HFF-Myc (cell line): ENCODE data around the gene LETM1.

Experiments
- DNase-seq: peaks from one replicate; pipeline ENCODE4 v3.0.0-alpha.2; 2011; ENCODE audit warnings: low read depth; ENCODE audit errors: extremely low read depth
- H3K4me3 ChIP-seq: replicated peaks from 2 replicates; pipeline ENCODE4 v1.5.1; 2011; ENCODE audit warnings: low read depth, mild to moderate bottlenecking, control low read depth, low read length
- TF ChIP-seq, protein P1 (sequence below): IDR thresholded peaks from 2 replicates; pipeline ENCODE4 v1.5.1; 2012; ENCODE audit warnings: mild to moderate bottlenecking, low read depth, low read length, control low read depth; ENCODE audit errors: missing control alignments

Gene LETM1

DNA sequence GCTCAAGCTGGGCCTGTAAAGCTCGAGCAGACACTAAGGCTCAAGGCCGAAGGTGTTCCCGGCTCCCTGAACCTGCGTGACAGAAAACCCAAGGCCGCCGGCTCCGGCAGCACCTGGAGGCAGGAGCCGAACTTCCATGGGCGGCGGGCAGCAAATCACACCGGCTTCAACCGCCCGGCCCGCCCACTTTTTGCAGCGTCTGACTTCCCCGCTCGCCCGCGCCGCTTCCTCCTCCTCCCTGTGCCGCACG lies 14.3 kb upstream of the LETM1 start:
- no peak for DNase-seq
- peak overlapping the region; percentile 63 for H3K4me3 ChIP-seq
- TF ChIP-seq, protein P1, sequence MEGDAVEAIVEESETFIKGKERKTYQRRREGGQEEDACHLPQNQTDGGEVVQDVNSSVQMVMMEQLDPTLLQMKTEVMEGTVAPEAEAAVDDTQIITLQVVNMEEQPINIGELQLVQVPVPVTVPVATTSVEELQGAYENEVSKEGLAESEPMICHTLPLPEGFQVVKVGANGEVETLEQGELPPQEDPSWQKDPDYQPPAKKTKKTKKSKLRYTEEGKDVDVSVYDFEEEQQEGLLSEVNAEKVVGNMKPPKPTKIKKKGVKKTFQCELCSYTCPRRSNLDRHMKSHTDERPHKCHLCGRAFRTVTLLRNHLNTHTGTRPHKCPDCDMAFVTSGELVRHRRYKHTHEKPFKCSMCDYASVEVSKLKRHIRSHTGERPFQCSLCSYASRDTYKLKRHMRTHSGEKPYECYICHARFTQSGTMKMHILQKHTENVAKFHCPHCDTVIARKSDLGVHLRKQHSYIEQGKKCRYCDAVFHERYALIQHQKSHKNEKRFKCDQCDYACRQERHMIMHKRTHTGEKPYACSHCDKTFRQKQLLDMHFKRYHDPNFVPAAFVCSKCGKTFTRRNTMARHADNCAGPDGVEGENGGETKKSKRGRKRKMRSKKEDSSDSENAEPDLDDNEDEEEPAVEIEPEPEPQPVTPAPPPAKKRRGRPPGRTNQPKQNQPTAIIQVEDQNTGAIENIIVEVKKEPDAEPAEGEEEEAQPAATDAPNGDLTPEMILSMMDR, result no peak

DNA sequence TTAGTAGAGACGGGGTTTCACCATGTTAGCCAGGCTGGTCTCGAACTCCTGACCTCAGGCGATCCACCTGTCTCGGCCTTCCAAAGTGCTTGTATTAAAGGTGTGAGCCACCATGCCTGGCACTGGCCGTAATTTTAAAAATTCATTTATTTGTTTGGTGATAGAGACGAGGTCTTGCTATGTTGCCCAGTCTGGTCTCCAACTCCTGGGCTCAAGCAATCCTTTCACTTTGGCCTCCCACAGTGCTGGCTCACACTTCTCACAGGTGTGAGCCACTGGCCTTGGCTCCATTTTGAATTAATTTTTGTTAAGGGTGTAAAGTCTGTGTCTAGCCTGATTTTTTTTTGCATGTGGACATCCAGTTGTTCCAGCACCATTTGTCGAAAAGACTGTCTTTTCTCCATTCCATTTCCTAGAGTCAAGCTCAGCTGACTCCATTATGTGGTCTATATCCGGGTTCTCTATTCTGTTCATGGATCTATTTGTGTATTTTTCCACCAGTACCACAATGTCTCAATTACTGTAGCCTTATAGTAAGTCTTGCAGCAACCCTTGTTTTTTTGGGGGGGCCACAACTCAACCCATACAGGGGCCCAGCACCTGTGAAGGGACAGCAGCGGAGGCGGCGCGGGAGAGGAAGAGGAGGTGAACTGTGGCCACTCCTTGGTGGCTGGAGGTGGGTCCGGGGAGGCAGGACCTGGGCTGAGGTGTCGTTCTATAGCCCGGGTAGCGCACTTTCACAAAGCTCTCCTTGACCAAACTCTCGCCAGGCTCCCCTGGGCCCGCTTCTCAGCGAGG lies 13.8 kb upstream of the LETM1 start:
- no peak for DNase-seq
- TF ChIP-seq, protein P1, result no peak
- peak overlapping the region; percentile 63 for H3K4me3 ChIP-seq

DNA sequence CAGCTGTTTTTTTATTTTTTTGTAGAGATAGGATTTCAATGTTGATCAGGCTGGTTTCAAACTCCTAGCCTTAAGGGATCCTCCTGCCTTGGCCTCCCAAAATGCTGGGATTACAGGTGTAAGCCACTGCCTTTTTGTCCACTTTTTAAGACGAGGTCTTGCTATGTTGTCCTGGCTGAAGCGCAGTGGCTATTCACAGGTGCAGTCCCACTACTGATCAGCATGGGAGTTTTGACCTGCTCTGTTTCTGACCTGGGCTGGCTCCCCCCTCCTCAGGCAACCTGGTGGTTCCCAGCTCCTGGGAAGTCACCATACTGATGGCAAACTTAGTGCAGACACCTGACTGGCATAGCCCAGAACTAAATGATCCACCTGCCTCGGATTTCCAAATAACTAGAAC lies 13.0 kb upstream of the LETM1 start:
- TF ChIP-seq, protein P1, result no peak
- no peak overlapping the region for H3K4me3 ChIP-seq
- DNase-seq, result no peak

DNA sequence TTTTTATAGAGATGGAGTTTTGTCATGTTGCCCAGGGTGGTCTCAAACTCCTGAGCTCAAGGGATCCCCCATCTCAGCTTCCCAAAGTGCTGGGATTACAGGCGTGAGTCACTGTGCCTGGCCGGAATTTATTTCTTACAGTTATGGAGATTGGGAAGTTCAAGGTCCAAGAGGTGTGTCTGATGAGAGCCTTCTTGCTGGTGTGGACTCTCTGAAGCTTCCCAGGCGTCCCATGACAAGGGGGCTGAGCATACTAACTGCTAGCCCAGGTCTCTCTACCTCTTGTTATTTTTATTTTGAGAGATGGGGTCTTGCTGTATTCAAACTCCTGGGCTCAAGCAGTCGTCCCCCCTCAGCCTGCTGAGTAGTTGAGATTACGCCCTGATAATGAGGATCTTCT lies 12.3 kb upstream of the LETM1 start:
- DNase-seq, result no peak
- no peak overlapping the region for H3K4me3 ChIP-seq
- TF ChIP-seq, protein P1, result no peak

DNA sequence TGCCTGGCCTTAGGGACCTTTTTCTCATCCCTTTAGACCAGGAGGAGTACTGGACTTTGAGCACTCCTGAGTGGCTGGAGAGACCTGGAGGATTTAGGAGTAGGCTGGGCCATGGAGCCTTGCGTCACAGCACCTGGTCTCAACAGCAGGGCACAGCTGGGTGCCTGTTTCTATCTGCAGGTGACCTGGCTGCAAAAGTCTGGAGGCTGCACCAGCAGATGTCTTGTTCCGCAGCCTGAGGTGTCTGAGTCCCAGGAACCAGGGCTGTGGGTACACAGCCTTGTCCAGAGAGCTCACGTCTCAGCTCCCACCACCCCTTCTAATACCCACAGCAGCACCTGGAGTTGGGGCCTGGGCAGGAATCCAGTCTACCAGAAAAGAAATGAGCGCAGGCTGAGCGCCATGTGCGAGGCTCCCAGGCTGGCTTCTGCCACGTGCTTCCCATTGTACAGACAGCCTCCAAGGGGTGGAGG lies 10.3 kb upstream of the LETM1 start:
- H3K4me3 ChIP-seq, result no peak overlapping the region
- no peak for DNase-seq
- TF ChIP-seq, protein P1, result no peak

DNA sequence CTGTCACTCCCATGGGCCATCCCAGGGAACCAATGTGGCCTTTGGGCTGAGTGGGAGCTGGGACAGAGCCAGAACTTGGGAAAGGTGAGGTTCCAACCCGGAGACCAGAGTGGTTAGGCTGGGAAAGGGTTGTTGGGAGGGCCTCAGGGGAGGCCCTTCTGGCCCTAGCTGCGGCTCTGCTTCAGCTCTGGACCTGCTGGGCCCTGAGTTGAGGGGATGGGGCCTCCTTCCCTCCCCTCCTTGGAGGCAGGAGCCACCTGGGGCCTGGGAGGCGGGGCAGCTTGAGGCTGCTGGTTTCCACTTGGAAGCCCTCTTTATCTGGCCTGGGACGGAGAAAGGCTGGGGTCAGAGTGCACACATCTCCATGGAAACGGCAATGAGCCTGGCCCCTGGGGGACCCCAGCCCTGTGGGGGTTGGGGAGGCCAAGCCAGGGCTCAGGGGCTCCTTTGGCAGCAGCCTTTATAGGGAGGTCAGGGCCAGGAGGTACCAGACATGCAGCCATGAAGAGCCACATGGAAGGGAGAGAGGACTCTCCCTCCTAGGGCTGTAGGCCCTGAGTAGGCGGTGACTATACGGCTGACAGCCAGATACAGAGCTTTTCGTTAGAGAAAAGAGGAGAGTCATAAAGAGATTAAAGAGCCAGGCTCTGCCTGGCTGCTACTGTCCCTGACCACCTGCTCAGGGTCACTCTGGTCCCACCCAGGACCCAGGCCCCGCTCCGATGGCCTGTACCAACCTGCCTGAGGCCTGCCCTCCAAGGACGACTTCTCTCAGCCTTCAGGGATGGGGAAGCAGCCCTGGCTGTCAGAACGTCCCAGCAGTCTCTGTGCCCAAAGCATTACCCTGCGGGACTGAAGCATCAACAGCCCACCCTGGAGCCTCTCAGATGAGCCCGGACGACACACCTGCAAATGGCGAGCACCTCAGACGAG lies 8.4 kb upstream of the LETM1 start:
- H3K4me3 ChIP-seq, result no peak overlapping the region
- TF ChIP-seq, protein P1, result no peak
- no peak for DNase-seq
